GF-D8 (cell line): ENCODE data around the gene TBC1D16.
A peak's percentile ranks its signal among the peaks of the same experiment; 100 is the strongest.

ENCODE experiments used
- DNase-seq: peaks from one replicate; lab custom pipeline; 2025; lab: John Stamatoyannopoulos, UW

TBC1D16 gene

GRCh38 chr17:79925242-79925957 lies 110.3 kb downstream of the TBC1D16 start:
- DNase-seq, result peak; percentile 88

DNA sequence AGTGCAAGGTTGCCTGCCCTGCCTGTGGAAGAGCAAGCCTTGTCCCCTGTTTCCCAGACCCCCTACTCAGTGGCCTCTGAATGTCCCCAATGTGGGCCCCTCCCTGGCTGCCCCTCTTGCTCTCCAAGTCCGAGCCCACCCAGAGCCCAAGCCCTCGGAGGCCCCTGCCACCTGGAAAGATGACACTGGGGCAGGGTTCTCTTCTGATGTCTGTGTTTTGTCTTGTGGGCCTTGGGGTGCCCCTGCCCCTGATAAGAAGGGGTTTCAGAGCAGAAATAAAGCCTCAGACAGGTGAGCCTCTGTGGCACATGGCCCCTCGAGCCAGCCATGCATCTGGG lies 111.1 kb downstream of the TBC1D16 start:
- no peak for DNase-seq

DNA sequence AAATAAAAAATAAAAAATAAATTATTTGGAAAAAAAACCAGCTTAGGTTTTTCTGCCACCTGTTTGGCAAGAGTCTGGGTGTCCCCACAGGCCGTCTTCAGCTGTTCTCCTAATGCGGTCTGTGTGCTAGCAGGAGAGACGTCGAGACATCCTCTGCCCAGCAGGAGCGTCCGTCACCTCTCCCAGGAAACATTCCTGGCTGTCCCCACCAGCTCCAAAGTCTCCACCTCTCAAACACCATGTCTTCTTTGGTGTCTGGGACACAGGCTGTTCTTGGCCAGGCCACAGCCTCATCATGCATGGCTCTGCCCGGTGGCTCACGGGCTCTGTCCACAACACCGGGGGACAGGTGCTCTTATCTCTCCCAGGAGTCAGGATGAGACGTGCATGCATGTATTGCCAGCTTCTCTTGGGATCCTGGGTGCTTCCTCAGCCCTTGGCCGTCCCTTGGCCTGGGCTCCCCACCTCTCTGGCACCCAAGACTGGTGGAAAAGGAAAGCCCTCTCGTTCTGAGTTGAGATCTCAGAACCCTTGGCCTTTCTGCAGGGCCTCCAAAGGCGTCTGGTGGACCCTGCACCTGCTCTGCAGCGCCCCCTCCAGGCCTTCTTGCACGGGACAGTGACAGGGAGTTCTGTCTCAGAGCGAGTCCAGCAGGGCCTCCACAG lies 111.6 kb downstream of the TBC1D16 start:
- DNase-seq, result peak; percentile 53

DNA sequence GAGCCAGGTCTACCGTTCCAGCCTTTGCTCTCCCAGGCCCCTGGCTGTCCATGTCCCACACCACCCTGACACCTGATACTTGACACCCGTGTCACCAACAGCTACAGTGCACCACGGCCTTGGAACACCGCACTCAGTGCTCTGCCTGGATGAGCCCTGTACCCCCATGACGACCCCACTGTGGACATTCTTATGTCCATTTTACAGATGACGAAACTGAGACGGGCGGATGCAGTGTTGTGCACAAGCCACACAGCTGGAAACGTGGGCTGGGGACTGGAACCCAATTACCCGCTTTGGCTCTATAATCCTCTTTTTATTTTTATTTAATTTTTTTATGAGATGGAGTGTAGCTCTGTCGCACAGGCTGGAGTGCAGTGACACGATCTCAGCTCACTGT lies 112.9 kb downstream of the TBC1D16 start:
- no peak for DNase-seq

- no peak for DNase-seq
Observed at GRCh38 chr17:79922116-79922601, 113.5 kb downstream of the TBC1D16 start.

DNA sequence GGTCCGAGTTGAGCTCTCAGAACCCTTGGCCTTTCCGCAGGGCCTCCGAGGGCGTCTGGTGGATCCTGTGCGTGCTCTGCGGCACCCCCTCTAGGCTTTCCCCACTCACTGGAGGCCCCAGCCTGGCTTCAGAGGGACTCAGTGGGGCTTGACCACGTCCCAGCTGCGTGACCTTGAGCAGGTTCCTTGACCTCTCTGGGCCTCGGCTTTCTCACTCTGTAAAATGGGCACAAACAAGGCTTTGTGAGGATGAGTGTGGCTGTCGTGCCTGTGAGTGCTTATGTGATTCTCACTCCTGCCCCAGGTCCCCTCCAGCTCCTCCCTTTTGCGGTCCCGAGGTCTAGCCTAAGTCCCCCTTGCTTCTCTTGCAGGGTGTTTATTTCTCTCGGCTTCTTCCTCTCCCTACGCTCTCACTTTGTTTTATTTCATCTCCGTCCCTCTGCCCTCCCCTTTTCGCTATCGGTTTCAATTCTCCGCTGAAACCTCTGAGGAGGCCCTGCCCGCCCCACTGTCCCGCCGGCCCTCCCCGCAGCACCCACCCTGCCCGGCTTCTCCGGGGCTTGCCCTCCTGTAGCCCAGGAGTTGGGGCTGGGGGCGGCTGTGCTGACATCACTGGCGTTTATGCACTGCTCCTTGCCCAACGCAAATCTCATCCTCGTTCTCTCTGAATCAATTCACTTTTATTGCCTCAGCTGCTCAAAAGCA lies 114.1 kb downstream of the TBC1D16 start:
- no peak for DNase-seq

- no peak for DNase-seq
Observed at GRCh38 chr17:79920751-79921410, 114.8 kb downstream of the TBC1D16 start.

DNA sequence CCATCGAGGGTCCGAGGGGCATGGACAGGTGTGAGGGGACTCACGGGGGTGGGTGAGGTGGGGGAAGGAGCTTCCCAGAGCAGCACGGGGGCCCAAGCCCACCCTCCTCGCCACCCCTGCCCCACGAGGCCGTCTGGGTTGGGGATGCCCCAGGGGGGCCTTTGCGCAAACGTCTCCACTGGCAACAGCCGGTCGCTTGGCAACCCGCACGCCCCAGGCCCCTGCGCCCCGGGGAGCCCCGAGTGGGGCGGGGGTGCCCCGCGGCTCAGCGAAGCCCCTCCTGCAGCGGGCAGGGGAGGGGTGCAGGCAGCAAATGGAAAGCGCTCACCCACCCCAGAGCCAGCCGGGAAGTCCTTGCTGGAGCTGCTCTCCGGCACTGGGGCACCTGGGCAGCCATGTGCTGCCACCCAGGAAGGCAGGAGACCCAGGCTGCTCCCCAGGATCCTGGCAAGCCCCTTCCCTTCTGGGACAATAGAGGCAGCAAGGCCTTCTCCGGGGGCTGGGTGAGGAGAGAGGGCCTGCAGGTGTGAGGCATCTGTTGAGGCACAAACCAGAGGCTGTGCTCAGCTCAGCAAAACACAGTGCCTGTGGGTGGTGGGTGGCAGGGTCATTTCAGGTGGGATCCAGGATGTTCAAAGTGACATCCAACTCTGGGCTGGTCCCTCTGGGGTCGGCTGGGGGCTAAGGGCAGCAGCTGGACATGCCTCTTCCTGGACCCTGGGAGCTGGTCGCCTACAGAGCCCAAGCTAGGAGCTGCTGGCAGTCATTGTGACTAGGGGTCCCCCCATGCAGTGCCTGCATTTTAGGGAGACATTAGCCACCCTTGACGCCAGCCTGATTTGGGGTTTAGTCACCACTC lies 115.6 kb downstream of the TBC1D16 start:
- no peak for DNase-seq

- DNase-seq, result no peak
Observed at GRCh38 chr17:79919164-79919585, 116.5 kb downstream of the TBC1D16 start.

GRCh38 chr17:79918581-79919163 lies 117.0 kb downstream of the TBC1D16 start:
- DNase-seq, result no peak

- DNase-seq, result no peak
Observed at GRCh38 chr17:79917902-79918484, 117.7 kb downstream of the TBC1D16 start.

DNA sequence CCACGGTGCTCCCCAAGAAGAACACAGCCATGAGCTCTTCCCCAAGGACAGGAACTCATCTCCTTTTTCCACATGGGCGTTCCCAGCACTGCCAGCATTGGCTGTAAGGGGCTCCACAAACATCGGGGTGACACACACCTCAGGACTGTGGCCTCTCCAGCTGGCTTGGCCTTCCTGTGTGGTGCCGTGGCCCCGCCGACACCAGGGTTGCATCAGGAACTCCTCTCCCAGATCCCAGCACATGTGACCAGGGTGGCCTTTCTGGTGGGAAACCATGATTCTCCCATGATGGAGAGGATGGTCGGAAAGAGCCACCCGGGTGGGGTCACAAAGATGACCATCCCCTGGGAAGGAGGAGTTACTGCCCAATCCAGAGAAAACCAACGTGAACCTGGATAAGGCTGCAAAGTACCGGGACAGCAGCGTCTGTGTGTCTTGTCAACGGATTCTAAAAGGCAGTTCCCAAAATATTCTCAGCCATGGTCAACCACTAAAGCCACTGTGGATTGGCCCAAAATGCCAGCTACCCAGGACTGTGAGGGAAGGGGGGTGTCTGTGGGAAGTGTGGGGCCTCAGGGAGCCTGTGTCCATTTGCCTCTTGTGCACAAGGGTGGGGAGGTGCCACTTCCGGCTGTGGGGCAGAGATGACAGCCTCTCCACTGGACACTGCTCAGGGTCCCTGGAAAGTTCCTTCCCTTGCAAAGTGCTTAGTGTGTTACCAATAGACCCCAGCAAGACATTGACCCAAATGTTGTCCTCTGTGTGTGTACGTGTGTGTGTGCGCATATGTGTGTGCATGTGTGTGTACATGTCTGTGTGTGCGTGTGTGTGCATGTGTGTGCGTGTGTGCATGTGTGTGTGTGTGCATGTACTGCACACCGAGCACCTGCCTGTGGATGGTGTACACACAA lies 118.4 kb downstream of the TBC1D16 start:
- no peak for DNase-seq

DNA sequence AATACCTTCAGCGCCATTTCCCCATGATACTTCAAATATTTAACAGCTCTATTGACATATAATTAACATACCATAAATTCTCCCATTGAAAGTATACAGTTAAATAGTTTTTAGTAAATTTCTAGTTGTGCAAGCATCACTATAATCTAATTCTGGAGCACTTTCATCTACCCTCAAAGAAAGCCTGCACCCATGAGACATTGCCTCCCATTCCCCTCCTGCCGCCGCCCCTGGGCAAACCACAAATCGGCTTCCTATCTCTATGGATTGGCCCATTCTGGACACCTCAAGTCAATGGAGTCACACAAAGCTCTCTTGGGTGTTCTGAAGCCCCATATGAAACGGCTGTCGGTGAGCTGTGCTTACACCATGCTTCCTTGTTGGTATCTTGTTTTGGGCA lies 119.2 kb downstream of the TBC1D16 start:
- DNase-seq, result no peak

DNA sequence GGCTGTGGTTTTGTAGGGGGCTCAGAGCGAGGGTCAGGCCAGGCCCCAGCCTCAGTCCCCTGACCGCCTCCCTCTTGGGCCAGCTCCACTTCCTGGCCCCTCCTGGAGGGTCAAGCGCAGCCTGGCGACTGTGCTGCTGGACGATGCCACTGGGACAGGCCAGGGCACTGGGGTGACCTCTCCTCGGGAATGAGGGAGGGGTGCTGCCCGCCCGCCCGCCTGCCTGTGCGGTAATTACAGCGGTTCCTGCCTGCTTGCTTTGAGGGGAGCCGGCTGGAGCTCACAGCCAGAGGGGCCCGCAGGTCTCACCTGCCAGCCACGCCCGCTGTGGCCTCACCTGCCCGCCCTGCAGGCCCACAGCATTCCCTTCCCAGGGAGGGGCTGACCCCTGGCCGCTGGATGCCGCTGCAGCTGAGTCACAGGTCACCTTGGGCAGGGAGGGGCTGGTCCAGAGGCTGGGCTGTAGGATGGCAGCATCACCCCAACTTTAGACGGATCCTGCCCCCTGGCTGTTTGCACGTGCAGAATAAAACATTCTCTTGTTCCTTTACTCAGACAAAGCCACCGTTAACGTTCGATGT lies 119.7 kb downstream of the TBC1D16 start:
- DNase-seq, result peak; percentile 14

DNA sequence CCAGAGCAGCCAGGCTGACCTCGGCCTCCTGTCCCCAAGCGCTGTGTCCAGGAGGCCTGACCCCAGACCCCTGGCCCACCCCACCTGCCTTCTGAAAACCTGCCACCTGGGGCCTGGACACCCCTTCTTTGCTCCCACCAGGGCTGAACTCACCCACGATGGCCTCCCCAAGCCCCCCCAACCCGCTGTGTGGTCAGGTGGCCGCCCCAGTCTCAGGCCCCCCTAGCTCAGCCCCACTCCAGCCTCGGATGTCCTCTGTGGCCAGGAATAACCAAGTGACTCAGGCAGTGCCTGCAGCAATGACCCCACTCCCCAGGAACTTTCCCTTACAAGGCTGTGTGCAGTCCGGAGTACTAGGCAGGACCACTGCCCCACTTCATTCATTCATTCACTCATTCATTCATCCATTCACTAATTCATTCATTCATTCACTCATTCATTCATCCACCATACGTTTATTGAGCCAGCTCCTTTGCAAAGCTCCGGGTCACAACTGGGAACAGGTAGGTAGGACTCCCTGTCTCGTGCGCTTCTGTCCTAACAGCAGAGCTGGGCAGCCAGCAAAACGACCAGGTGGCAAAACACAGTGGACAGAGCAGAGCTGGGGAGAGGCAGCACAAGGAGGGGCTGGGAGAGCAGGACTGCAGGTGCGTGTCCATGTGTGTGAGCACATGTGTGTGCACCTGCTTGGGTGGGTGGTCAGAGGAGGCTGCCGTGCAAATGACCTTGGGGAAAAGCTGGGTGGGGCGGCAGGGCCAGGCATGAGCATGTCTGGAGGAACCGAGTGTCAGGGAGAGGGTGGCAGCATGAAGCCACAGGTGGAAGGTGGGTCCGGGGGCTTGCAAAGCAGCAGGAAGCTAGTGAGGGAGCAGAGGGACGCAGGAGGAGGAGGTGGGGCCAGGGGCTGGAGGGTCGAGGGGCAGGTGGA lies 120.6 kb downstream of the TBC1D16 start:
- no peak for DNase-seq

GRCh38 chr17:79913896-79914812 lies 121.5 kb downstream of the TBC1D16 start:
- DNase-seq, result no peak

GRCh38 chr17:79913451-79913850 lies 122.2 kb downstream of the TBC1D16 start:
- no peak for DNase-seq
